A673 (cell line): ENCODE measurements around the gene GALK1. TPM values are rescaled to one million over a fixed set of nuclear protein-coding genes. Genes with fewer than 3 reads are reported as not detected.

Experiments
- BruUV-seq: library from RNA; stranded (reverse); fragments of 400-500 nt; replicated peaks from 2 replicates; lab custom pipeline; 2021; lab: Mats Ljungman, UMichigan
- CTCF ChIA-PET: fragments of 300-600 bp; sonication (Branson Sonifier 250); formaldehyde crosslinking; loops from one replicate; lab custom pipeline; 2022; ENCODE audit warnings: antibody characterized with exemption; lab: Charles Lee
- POLR2A ChIA-PET: fragments of 300-600 bp; sonication (Branson Sonifier 250); formaldehyde crosslinking; loops from one replicate; lab custom pipeline; 2022; ENCODE audit warnings: antibody characterized with exemption; ENCODE audit not compliant: low non-redundant PET; lab: Charles Lee
- DNase-seq: peaks from one replicate; pipeline ENCODE4 v3.0.0-alpha.2; 2015; ENCODE audit warnings: low spot score
- H3K27ac ChIP-seq: fragments of 200-600 bp; sonication (generic); 2 replicates; pipeline ENCODE4 v1.5.1; 2016; ENCODE audit warnings: mixed run types, low read depth, mild to moderate bottlenecking, mixed read lengths, antibody characterized with exemption, low read length; ENCODE audit not compliant: poor library complexity, severe bottlenecking
- H3K27me3 ChIP-seq: fragments of 200-600 bp; sonication (generic); replicated peaks from 2 replicates; pipeline ENCODE4 v1.6.1; 2017; ENCODE audit warnings: mixed run types, low read depth, mild to moderate bottlenecking, mixed read lengths, antibody characterized with exemption, low read length; ENCODE audit not compliant: insufficient read depth, poor library complexity
- H3K36me3 ChIP-seq: fragments of 200-600 bp; sonication (generic); 2 replicates; pipeline ENCODE4 v1.6.1; 2016; ENCODE audit warnings: mixed run types, mild to moderate bottlenecking, mixed read lengths, antibody characterized with exemption, low read length; ENCODE audit not compliant: insufficient read depth, poor library complexity, severe bottlenecking
- H3K4me1 ChIP-seq: fragments of 200-600 bp; sonication (generic); 2 replicates; pipeline ENCODE4 v1.6.1; 2017; ENCODE audit warnings: mixed run types, mild to moderate bottlenecking, mixed read lengths, antibody characterized with exemption, low read length; ENCODE audit not compliant: insufficient read depth, poor library complexity, severe bottlenecking
- H3K4me3 ChIP-seq: fragments of 200-600 bp; sonication (generic); 2 replicates; pipeline ENCODE4 v1.5.1; 2016; ENCODE audit warnings: low read depth, mixed run types, mild to moderate bottlenecking, mixed read lengths, low read length; ENCODE audit not compliant: poor library complexity, severe bottlenecking
- H3K9me3 ChIP-seq: fragments of 200-600 bp; sonication (generic); 2 replicates; pipeline ENCODE4 v1.6.1; 2016; ENCODE audit warnings: mixed run types, low read depth, mild to moderate bottlenecking, mixed read lengths, antibody characterized with exemption, low read length; ENCODE audit not compliant: poor library complexity, severe bottlenecking
- CTCF ChIP-seq: fragments of 300-800, 200-600 bp; sonication (generic); conservative IDR thresholded peaks from 2 replicates; pipeline ENCODE4 v1.5.1; 2017; ENCODE audit warnings: low read depth, mild to moderate bottlenecking, antibody characterized with exemption, low read length, moderate library complexity, mixed read lengths
- EZH2 ChIP-seq: fragments of 200-600 bp; sonication (generic); IDR thresholded peaks from 2 replicates; pipeline ENCODE4 v1.6.1; 2017; ENCODE audit warnings: borderline replicate concordance, low read depth, mild to moderate bottlenecking, mixed read lengths, antibody characterized with exemption, low read length; ENCODE audit not compliant: poor library complexity, severe bottlenecking
- intact Hi-C: fragments of 100-400 bp; cut with micrococcal nuclease; formaldehyde crosslinking; loops from one replicate; pipeline ENCODE4 v1.10.0; 2022; ENCODE audit not compliant: unreplicated experiment
- total RNA-seq: library from RNA; stranded (reverse); gene quantifications from 2 replicates; pipeline ENCODE4 v1.2.3, GENCODE V29; 2021

Gene GALK1
- total RNA-seq, 1 experiment from 2014 or later, result 18.3 TPM

- Histone ChIP-seq H3K9me3 (no peaks in the 10 kb centered on the region), H3K4me1 (peaks cover under 1% of the 10 kb centered on the region), H3K27me3 (no peaks in the 10 kb centered on the region), H3K36me3 (no peaks in the 10 kb centered on the region), H3K27ac (no peak overlapping the region), H3K4me3 (no peak overlapping the region)
- TF ChIP-seq EZH2 (no peak), CTCF (no peak)
- intact Hi-C loops, result loop anchor here (5.0 kb wide), 1 partner anchor 326 kb away; no protein-coding TSS in a partner anchor
- CTCF ChIA-PET, result interaction anchor here (0.6 to 3.3 kb wide), 7 partner anchors 74 to 245 kb away, joined by 3 to 95 read pairs (median 5); partner anchors contain the start of gene SMIM5
- no TSS peak for BruUV-seq
- no peak for DNase-seq
- POLR2A ChIA-PET, result no interaction called here
Measured at GRCh38 chr17:75748706-75749105, 16.3 kb downstream of the GALK1 start.

- POLR2A ChIA-PET, result no interaction called here
- TF ChIP-seq CTCF (no peak), EZH2 (no peak)
- intact Hi-C loops, result no loop called here
Measured at GRCh38 chr17:75743625-75744206, 21.3 kb downstream of the GALK1 start.

GRCh38 chr17:75742337-75742736, 22.7 kb downstream of the GALK1 start:
- Histone ChIP-seq H3K4me1 (no peaks in the 10 kb centered on the region), H3K9me3 (no peaks in the 10 kb centered on the region), H3K4me3 (no peak overlapping the region), H3K27me3 (no peaks in the 10 kb centered on the region), H3K36me3 (no peaks in the 10 kb centered on the region), H3K27ac (no peak overlapping the region)
- no peak for DNase-seq
- POLR2A ChIA-PET, result no interaction called here
- BruUV-seq, result no TSS peak
- CTCF ChIA-PET, result interaction anchor here (1.3 kb wide), 1 partner anchor 141 kb away, joined by 3 read pairs; no protein-coding TSS in a partner anchor
- intact Hi-C loops, result no loop called here
- TF ChIP-seq EZH2, result no peak
- TF ChIP-seq CTCF, result no peak

More at GRCh38 chr17:75743625-75744206, 21.3 kb downstream of the GALK1 start:
- no peak for DNase-seq
- no TSS peak for BruUV-seq
- Histone ChIP-seq H3K4me3 (no peak overlapping the region), H3K9me3 (no peaks in the 10 kb centered on the region), H3K4me1 (no peaks in the 10 kb centered on the region), H3K27me3 (no peaks in the 10 kb centered on the region), H3K36me3 (no peaks in the 10 kb centered on the region), H3K27ac (no peak overlapping the region)
- CTCF ChIA-PET, result interaction anchor here (0.7 to 1.3 kb wide), 2 partner anchors 10 to 142 kb away, joined by 3 to 7 read pairs; no protein-coding TSS in a partner anchor
